HepG2 (cell line): Measurements from ENCODE around the gene RPTOR. TPM values are rescaled to one million over a fixed set of nuclear protein-coding genes. Genes with fewer than 3 reads are reported as not detected.

Source experiments
- AKAP8 ChIP-seq: sonication (generic); formaldehyde crosslinking; IDR thresholded peaks from 2 replicates; pipeline ENCODE4 v1.5.1; 2020; ENCODE audit warnings: mild to moderate bottlenecking, missing genetic modification reagents
- BCL3 ChIP-seq: sonication (generic); formaldehyde crosslinking; IDR thresholded peaks from 2 replicates; pipeline ENCODE4 v1.5.1; 2020; ENCODE audit warnings: mild to moderate bottlenecking, missing genetic modification reagents, moderate library complexity
- MED8 ChIP-seq: sonication (generic); formaldehyde crosslinking; IDR thresholded peaks from 2 replicates; pipeline ENCODE4 v1.8.1; 2023; ENCODE audit warnings: mild to moderate bottlenecking, missing genetic modification reagents; ENCODE audit not compliant: insufficient replicate concordance
- NR2F2 ChIP-seq: IDR thresholded peaks from 2 replicates; pipeline ENCODE4 v1.6.1; 2012; ENCODE audit warnings: low read depth, inconsistent platforms, borderline replicate concordance
- PCBP2 ChIP-seq: fragments of 200-400 bp; formaldehyde crosslinking; optimal IDR thresholded peaks from 2 replicates; pipeline ENCODE3; 2018; ENCODE audit warnings: low read length, low read depth; ENCODE audit not compliant: poor library complexity, severe bottlenecking
- RFXAP ChIP-seq: sonication (generic); formaldehyde crosslinking; IDR thresholded peaks from 2 replicates; pipeline ENCODE4 v1.4.0; 2020; ENCODE audit warnings: missing genetic modification reagents, borderline replicate concordance
- SP1 ChIP-seq, 2 experiments: fragments of 450-650 bp in 1 of 2; sonication (generic) in 1 of 2; formaldehyde crosslinking in 1 of 2; IDR thresholded peaks; 2 replicates each; pipeline versions ENCODE4 v1.4.0 to v1.6.1; 2016 to 2020; ENCODE audit warnings: missing genetic modification reagents in 1 of 2
- ZHX1 ChIP-seq: sonication (generic); formaldehyde crosslinking; IDR thresholded peaks from 2 replicates; pipeline ENCODE4 v1.8.1; 2022; ENCODE audit warnings: low read depth, mild to moderate bottlenecking, missing genetic modification reagents
- ZKSCAN5 ChIP-seq: sonication (generic); formaldehyde crosslinking; IDR thresholded peaks from 2 replicates; pipeline ENCODE4 v1.5.1; 2020; ENCODE audit warnings: mild to moderate bottlenecking, missing genetic modification reagents
- ZNF33B ChIP-seq: sonication (generic); formaldehyde crosslinking; IDR thresholded peaks from 2 replicates; pipeline ENCODE4 v1.5.1; 2020; ENCODE audit warnings: mild to moderate bottlenecking, missing genetic modification reagents
- ZNF704 ChIP-seq: sonication (generic); formaldehyde crosslinking; IDR thresholded peaks from 2 replicates; pipeline ENCODE4 v1.8.1; 2023; ENCODE audit warnings: mild to moderate bottlenecking, inconsistent platforms, moderate library complexity, missing genetic modification reagents, borderline replicate concordance
- polyA plus RNA-seq, 8 experiments: library from polyadenylated mRNA; depleted of rRNA in 3 of 8; stranded (reverse) in 7 of 8; unstranded in 1 of 8; fragments of >200 nt; fragmentation: Illumina TruSeq in 4 of 8; extraction: Trizol in 4 of 8; gene quantifications; 2 replicates each; pipeline versions ENCODE4 v1.2.1 to v1.2.3, GENCODE V29; 2011 to 2016; ENCODE audit warnings: low read depth in 4 of 8, missing spikeins in 1 of 8, mixed read lengths in 1 of 8; ENCODE audit not compliant: insufficient read depth in 1 of 8
- total RNA-seq, 5 experiments: library from RNA; depleted of rRNA; stranded (reverse); fragments of >200 nt; fragmentation: Illumina TruSeq; extraction: Trizol; gene quantifications; 2 replicates each; pipeline ENCODE4 v1.2.3, GENCODE V29; 2016; ENCODE audit warnings: low read depth in 1 of 5
- TF ChIP-seq, protein P1 (sequence below): sonication (generic); formaldehyde crosslinking; IDR thresholded peaks from 2 replicates; pipeline ENCODE4 v1.4.0; 2020; ENCODE audit warnings: mild to moderate bottlenecking, missing genetic modification reagents
- TF ChIP-seq, protein P2 (sequence below): sonication (generic); IDR thresholded peaks from 2 replicates; pipeline ENCODE4 v1.6.1; 2016; ENCODE audit warnings: low read depth, borderline replicate concordance

RPTOR gene
- total and polyA plus RNA-seq, 2 of the 13 experiments (the other 11 are each of a cell fraction or from before 2014, with no cell fraction given), result 6.6 to 25.3 TPM

- 0 out of 2 replicates have a peak, but pooled peaks have one; percentile 36 for TF ChIP-seq ZHX1 (CRISPR knock-in tag)
- no peak for TF ChIP-seq MED8 (CRISPR knock-in tag)
- peak; percentile 90 for TF ChIP-seq NR2F2
- TF ChIP-seq PCBP2, result no peak
- TF ChIP-seq, protein P1, sequence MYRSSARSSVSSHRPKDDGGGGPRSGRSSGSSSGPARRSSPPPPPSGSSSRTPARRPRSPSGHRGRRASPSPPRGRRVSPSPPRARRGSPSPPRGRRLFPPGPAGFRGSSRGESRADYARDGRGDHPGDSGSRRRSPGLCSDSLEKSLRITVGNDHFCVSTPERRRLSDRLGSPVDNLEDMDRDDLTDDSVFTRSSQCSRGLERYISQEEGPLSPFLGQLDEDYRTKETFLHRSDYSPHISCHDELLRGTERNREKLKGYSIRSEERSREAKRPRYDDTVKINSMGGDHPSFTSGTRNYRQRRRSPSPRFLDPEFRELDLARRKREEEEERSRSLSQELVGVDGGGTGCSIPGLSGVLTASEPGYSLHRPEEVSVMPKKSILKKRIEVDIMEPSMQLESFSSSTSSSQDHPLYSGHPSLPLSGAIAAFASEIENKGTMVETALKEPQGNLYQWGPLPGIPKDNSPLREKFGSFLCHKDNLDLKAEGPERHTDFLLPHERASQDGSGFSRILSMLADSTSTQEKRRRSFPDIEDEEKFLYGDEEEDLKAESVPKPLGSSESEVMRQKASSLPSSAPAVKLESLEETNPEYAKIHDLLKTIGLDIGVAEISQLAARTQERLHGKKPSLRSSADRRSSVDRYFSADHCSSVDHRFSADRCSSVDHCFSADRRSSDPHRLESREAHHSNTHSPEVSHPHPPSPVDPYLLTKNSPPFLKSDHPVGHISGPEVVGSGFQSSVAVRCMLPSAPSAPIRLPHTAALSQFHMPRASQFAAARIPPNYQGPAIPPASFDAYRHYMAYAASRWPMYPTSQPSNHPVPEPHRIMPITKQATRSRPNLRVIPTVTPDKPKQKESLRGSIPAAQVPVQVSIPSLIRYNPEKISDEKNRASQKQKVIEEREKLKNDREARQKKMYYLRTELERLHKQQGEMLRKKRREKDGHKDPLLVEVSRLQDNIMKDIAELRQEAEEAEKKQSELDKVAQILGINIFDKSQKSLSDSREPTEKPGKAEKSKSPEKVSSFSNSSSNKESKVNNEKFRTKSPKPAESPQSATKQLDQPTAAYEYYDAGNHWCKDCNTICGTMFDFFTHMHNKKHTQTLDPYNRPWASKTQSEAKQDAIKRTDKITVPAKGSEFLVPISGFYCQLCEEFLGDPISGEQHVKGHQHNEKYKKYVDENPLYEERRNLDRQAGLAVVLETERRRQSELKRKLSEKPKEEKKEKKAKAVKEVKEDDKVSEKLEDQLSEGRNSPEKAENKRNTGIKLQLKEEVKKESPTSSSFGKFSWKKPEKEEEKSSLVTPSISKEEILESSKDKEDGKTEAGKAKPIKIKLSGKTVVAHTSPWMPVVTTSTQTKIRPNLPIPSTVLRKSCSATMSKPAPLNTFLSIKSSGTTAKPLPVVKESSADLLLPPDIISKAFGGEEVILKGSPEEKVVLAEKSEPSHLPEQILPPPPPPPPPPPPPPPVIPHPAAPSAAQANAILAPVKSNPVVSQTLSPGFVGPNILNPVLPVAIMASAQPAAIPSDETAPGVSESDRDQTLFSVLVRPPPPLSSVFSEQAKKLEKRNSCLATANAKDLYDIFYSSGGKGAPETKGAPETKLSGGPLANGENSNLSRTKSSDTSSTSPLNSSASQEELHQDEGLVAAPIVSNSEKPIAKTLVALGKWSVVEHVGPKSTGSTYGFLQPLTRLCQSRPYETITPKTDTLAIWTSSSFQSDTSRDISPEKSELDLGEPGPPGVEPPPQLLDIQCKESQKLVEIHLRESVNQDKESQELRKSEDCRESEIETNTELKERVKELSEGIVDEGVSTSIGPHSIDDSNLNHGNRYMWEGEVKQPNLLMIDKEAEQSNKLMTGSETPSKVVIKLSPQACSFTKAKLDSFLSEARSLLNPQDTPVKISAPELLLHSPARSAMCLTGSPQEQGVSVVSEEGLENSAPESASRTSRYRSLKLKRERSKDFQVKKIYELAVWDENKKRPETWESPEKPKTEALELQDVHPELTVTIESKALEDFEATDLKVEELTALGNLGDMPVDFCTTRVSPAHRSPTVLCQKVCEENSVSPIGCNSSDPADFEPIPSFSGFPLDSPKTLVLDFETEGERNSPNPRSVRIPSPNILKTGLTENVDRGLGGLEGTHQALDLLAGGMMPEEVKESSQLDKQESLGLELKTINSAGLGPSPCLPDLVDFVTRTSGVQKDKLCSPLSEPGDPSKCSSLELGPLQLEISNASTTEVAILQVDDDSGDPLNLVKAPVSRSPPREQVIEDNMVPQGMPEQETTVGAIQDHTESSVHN (CRISPR knock-in tag), result no peak
- TF ChIP-seq RFXAP (CRISPR knock-in tag), result no peak
- TF ChIP-seq SP1 (IDR thresholded peaks at IDR 0.05), result no peak
- peak; percentile 28; the same call in 1 of the 2 replicates for TF ChIP-seq SP1 (CRISPR knock-in tag; IDR thresholded peaks at IDR 0.05)
- TF ChIP-seq ZNF33B (CRISPR knock-in tag), result no peak
- TF ChIP-seq AKAP8 (CRISPR knock-in tag), result no peak
- no peak for TF ChIP-seq ZKSCAN5 (CRISPR knock-in tag)
- no peak for TF ChIP-seq BCL3 (CRISPR knock-in tag)
- no peak for TF ChIP-seq ZNF704 (CRISPR knock-in tag)
- TF ChIP-seq, protein P2, sequence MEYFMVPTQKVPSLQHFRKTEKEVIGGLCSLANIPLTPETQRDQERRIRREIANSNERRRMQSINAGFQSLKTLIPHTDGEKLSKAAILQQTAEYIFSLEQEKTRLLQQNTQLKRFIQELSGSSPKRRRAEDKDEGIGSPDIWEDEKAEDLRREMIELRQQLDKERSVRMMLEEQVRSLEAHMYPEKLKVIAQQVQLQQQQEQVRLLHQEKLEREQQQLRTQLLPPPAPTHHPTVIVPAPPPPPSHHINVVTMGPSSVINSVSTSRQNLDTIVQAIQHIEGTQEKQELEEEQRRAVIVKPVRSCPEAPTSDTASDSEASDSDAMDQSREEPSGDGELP, result no peak
Observed at GRCh38 chr17:80667462-80668277, 123.0 kb downstream of the RPTOR start (continued).
